T-helper 9 cell (primary cell): ENCODE data around the gene SSX3.
"Not testable (repeated sequence)": the region's sequence is repeated elsewhere in the genome, so short reads cannot be mapped to it uniquely, and the experiment has no call there.

Source experiments
- DNase-seq: peaks from one replicate; pipeline ENCODE4 v3.0.0-alpha.2; 2020
- total RNA-seq, 2 donors: gene quantifications; one replicate each; lab custom pipeline; 2026; lab: John Stamatoyannopoulos, UW

The SSX3 gene
- 0 reads per million in 2 donors for total RNA-seq

DNA sequence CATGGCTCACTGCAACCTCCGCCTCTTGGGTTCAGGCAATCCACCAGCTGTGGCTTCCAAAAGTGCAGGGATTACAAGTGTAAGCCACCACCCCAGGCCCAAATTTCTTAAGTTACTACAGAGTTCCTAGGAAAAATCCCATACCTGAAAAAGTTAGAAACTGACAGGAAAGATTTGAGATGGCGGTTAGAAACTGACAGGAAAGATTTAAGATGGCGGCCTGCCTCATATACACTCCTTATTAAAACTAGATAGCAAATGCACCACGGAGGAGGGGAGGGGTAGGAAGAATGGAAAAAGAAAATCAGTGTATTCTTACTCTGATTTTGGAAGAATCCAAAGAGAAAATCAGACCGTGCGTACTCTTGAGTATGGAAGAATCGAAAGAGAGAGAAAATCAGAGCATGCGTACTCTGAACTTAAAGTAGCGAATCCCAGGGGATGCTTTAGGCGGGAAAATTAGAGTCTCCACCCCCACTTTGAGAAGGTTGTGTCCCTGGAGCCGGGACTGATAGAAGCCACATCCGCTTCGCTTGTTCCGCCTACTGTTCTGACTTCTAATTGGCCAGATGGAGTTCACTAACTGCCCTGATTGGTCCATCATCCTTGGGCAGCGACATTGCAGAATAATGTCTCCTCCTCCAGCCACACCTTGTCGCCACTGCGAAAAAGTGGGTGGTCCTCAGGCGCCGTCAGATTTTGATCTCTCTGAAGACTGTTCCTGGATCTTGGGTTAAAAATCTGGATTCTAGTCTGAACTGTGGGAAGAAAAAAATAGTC, at the start of gene SSX3:
SSX3 (minus strand) TSS at position 389 of the 780 bp plus-strand sequence. CDS start 1,454 bp downstream, outside the sequence.
- not testable (repeated sequence) for DNase-seq

GRCh38 chrX:48397825-48398224, 41.3 kb upstream of the SSX3 start:
- DNase-seq: not testable (repeated sequence)

GRCh38 chrX:48396931-48397330, 40.4 kb upstream of the SSX3 start:
- not testable (repeated sequence) for DNase-seq

GRCh38 chrX:48383239-48383638, 26.7 kb upstream of the SSX3 start, which contains the start of gene SSX4:
Gene SSX4, plus strand, starts transcription at chrX:48383539. Its CDS starts 515 bp downstream, at chrX:48384054.
- DNase-seq: not testable (repeated sequence)

DNA sequence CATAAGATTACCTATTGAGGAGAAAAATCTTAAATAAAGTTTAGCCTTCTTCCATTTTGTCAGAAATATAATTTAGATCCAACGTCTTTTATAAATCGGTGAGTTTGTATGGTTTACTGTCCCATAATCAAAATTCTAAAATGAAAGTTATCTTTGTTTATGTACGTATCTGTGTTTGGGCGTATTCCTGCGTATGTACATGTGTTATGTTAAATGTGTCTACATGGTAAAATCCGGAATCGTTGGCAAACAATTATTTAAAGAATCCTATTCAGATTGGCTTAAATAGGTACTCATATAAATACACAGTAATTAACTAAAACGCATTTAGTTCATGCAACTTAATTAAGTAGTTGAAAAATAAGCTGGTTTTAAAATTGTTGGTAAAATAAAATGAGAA, 13.9 kb upstream of the SSX3 start:
- not testable (repeated sequence) for DNase-seq

- not testable (repeated sequence) for DNase-seq
These were observed 11.4 kb upstream of the SSX3 start for GRCh38 chrX:48367717-48368408.

DNA sequence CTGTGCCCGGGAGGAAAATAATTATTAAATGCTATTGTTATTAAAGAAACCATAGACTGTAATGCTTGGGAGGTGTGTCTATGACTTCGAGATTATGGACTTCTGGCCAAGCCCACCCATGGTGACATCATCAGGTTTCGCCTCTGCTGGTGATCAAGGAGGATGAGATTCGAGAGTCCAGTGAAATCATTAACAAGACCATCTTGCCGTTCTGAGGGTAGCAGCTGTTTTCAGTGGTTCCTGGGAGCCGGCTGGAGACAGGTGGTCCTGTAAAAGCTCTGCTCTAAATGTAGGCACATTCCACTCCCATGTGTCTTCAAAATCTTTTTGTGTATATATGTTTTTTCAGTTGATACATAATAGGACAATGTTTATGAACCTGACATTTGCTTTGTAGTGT, 2.8 kb upstream of the SSX3 start:
- not testable (repeated sequence) for DNase-seq

- DNase-seq: no peak
These were observed 1.2 kb upstream of the SSX3 start for GRCh38 chrX:48357681-48358080.

GRCh38 chrX:48346059-48346458, 10.4 kb downstream of the SSX3 start:
- not testable (repeated sequence) for DNase-seq

GRCh38 chrX:48313996-48314395, 42.5 kb downstream of the SSX3 start:
- DNase-seq: not testable (repeated sequence)

GRCh38 chrX:48306175-48306574, 50.3 kb downstream of the SSX3 start:
- DNase-seq: no peak
